Glutamatergic neuron (in vitro differentiated cells): ENCODE results near the gene CNNM4. TPM values are rescaled to one million over a fixed set of nuclear protein-coding genes. Genes with fewer than 3 reads are reported as not detected.
"Not testable (repeated sequence)": the region's sequence is repeated elsewhere in the genome, so short reads cannot be mapped to it uniquely, and the experiment has no call there.

Experiments
- DNase-seq: peaks from one replicate; pipeline ENCODE4 v3.0.0; 2022
- H3K27ac Mint-ChIP-seq: one replicate; pipeline ENCODE4 v1.8.0; 2020; ENCODE audit warnings: mild to moderate bottlenecking, mixed read lengths, inconsistent platforms; ENCODE audit not compliant: unreplicated experiment
- H3K27me3 Mint-ChIP-seq: one replicate; pipeline ENCODE4 v1.8.0; 2020; ENCODE audit warnings: mild to moderate bottlenecking, moderate library complexity, mixed read lengths, inconsistent platforms; ENCODE audit not compliant: unreplicated experiment
- H3K36me3 Mint-ChIP-seq: one replicate; pipeline ENCODE4 v1.8.0; 2020; ENCODE audit warnings: mild to moderate bottlenecking, mixed read lengths, inconsistent platforms; ENCODE audit not compliant: unreplicated experiment
- H3K4me1 Mint-ChIP-seq: one replicate; pipeline ENCODE4 v1.8.0; 2020; ENCODE audit warnings: mild to moderate bottlenecking, low read depth, mixed read lengths, inconsistent platforms; ENCODE audit not compliant: unreplicated experiment
- H3K4me3 Mint-ChIP-seq: one replicate; pipeline ENCODE4 v1.8.0; 2020; ENCODE audit warnings: mild to moderate bottlenecking, mixed read lengths, inconsistent platforms; ENCODE audit not compliant: unreplicated experiment
- H3K9me3 Mint-ChIP-seq: one replicate; pipeline ENCODE4 v1.8.0; 2020; ENCODE audit warnings: mild to moderate bottlenecking, moderate library complexity, mixed read lengths, inconsistent platforms; ENCODE audit not compliant: unreplicated experiment
- CTCF ChIP-seq: fragments of 200-600 bp; sonication (generic); IDR thresholded peaks from one replicate; pipeline ENCODE4 v1.5.0; 2021; ENCODE audit not compliant: partially characterized antibody, unreplicated experiment
- total RNA-seq: library from RNA; stranded (reverse); fragmentation: NEBNext Ultra II Directional; extraction: Animal tissue kit (Norgen Biotek cat#: 25700); gene quantifications from one replicate; pipeline ENCODE4 v1.2.1, GENCODE V29; 2021; ENCODE audit not compliant: unreplicated experiment

CNNM4 gene
- total RNA-seq, 1 donor from 2014 or later: 15.4 TPM

- no peaks in the 10 kb centered on the region for H3K36me3 Mint-ChIP-seq
- H3K27ac Mint-ChIP-seq: peak overlapping the region; percentile 73
- H3K9me3 Mint-ChIP-seq: peaks cover 5% of the 10 kb centered on the region
- H3K4me3 Mint-ChIP-seq: no peak overlapping the region
- TF ChIP-seq CTCF: no peak
- DNase-seq: no peak
- peaks cover 2% of the 10 kb centered on the region for H3K27me3 Mint-ChIP-seq
- peaks cover 4% of the 10 kb centered on the region for H3K4me1 Mint-ChIP-seq
Measured at GRCh38 chr2:96804986-96805385, 44.3 kb downstream of the CNNM4 start.

- not testable (repeated sequence) for H3K27me3 Mint-ChIP-seq, DNase-seq, H3K27ac Mint-ChIP-seq, H3K36me3 Mint-ChIP-seq, H3K4me1 Mint-ChIP-seq, H3K9me3 Mint-ChIP-seq, H3K4me3 Mint-ChIP-seq
Measured at GRCh38 chr2:96805946-96806345, 45.2 kb downstream of the CNNM4 start.

- Mint-ChIP-seq H3K9me3 (peaks cover 5% of the 10 kb centered on the region), H3K27ac (peak overlapping the region; percentile 56), H3K4me3 (no peak overlapping the region), H3K27me3 (peaks cover 7% of the 10 kb centered on the region), H3K36me3 (no peaks in the 10 kb centered on the region), H3K4me1 (peaks cover 14% of the 10 kb centered on the region)
- DNase-seq: no peak
- no peak for TF ChIP-seq CTCF
Measured at GRCh38 chr2:96806468-96807126, 45.9 kb downstream of the CNNM4 start.

GRCh38 chr2:96807127-96807471 is 46.4 kb downstream of the CNNM4 start:
- Mint-ChIP-seq H3K4me3 (no peak overlapping the region), H3K27ac (no peak overlapping the region), H3K27me3 (peaks cover 11% of the 10 kb centered on the region), H3K36me3 (no peaks in the 10 kb centered on the region), H3K4me1 (peaks cover 19% of the 10 kb centered on the region), H3K9me3 (peaks cover 10% of the 10 kb centered on the region)
- no peak for TF ChIP-seq CTCF
- DNase-seq: no peak

- H3K9me3 Mint-ChIP-seq: peaks cover 7% of the 10 kb centered on the region
- no peak for TF ChIP-seq CTCF
- no peak overlapping the region for H3K27ac Mint-ChIP-seq
- H3K4me1 Mint-ChIP-seq: peaks cover 28% of the 10 kb centered on the region
- no peaks in the 10 kb centered on the region for H3K36me3 Mint-ChIP-seq
- H3K4me3 Mint-ChIP-seq: no peak overlapping the region
- peaks cover 11% of the 10 kb centered on the region for H3K27me3 Mint-ChIP-seq
- DNase-seq: no peak
Measured at GRCh38 chr2:96808176-96808837, 47.6 kb downstream of the CNNM4 start.
